CD4-positive, alpha-beta T cell treated with Interleukin-4 for 4 hours (primary cell): ENCODE data around the gene ZNF253.
"Not testable (repeated sequence)": the region's sequence is repeated elsewhere in the genome, so short reads cannot be mapped to it uniquely, and the experiment has no call there.

Experiments
- DNase-seq: peaks from one replicate; pipeline ENCODE4 v3.0.0-alpha.2; 2020

ZNF253 gene

DNA sequence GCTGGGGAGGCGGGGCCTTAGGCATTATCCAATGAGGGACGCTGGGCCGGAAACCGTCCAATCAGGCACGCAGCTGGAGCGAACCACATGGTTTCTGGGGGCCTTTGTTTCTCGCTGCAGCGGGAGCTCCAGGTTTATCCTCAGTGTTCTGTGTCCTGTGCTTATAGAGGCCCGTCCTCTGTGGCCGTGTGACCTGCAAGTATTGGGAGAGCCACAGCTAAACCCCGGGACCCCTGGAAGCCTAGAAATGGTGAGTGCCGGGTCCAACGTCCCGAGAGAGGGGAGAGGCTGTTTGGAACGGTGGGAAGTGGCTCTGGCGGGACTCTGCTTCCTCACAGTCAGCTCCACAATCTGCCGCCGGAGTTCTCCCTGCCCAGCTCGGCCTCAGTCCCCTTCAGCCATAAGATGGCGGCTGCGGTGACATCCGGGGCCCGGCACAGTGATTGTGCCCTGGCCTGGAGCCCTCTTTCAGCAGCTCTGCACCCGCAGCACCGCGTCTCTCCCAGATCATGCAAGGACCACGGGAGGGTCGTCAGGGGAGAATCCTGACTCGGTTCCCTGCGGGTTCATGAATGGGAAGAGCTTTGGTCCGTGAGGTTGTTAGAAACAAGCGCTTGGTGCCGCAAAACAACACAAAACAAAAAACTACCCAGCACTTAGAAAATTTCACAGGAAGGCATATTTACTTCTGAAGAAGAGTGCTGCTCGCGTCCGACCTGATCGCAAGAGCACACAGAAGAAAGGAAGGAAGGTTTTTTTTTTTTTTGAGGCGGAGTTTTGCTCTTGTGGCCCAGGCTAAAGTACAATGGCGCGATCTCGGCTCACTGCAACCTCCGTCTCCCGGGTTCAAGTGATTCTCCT lies at the start of gene ZNF253:
Gene ZNF253 (plus strand): TSS at position 133 of the 861 bp plus-strand sequence. CDS start 115 bp downstream, at position 248.
- DNase-seq, result peak; percentile 94

DNA sequence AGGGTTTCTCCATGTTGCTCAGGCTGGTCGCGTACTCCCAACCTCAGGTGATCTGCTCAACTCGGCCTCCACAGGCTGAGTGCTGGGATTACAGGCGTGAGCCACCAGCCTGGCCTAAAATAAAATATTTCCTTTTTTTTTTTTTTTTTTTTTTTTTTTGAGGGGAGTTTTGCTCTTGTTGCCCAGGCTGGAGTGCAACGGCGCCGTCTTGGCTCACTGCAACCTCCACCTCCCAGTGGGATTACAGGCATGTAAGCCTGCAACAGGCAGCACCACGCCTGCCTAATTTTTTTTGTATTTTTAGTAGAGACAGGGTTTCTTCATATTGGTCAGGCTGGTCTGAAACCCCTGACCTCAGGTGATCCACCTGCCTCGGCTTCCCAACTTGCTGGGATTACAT lies 49.0 kb upstream of the ZNF253 start:
- no peak for DNase-seq

DNA sequence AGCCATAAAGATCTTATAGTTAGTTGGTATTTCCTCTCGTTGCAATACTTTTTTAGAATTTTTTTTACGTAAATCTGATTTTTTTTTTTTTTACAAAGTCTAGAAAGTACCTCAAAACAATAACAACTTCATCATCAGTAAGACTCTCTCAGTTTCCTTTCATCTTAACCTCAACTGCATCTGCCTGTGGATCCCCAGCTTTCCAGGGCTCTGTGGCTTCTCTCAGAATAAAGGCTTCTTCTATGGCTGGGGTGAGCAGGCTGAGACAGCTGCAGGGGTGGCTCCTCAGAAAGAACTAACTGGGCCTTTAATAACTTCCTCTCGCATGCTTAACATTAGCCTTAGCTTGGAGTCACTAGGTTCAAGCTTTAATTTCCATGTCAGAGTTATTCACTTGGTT lies 48.3 kb upstream of the ZNF253 start:
- peak; percentile 81 for DNase-seq

DNA sequence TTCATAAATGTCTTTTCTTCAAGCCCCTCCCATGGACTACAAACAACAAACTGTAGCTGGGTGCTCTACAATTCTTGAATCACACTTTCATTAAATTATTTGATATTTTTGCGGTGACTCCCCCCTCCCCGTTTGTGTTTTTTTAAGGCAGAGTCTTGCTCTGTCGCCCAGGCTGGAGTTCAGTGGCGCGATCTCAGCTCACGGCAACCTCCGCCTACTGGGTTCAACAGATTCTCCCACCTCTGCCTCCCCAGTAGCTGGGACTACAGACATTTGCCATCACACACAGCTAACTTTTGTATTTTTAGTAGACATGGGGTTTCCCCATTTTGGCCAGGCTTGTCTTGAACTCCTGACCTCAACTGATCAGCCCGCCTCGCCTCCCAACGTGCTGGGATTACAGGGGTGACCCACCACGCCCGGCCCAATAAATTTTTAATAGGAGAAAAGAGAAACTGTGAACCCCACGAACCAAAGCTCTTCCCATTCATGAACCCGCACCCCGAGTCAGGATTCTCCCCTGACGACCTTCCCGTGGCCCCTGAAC lies 44.8 kb upstream of the ZNF253 start:
- peak; percentile 9 for DNase-seq

DNA sequence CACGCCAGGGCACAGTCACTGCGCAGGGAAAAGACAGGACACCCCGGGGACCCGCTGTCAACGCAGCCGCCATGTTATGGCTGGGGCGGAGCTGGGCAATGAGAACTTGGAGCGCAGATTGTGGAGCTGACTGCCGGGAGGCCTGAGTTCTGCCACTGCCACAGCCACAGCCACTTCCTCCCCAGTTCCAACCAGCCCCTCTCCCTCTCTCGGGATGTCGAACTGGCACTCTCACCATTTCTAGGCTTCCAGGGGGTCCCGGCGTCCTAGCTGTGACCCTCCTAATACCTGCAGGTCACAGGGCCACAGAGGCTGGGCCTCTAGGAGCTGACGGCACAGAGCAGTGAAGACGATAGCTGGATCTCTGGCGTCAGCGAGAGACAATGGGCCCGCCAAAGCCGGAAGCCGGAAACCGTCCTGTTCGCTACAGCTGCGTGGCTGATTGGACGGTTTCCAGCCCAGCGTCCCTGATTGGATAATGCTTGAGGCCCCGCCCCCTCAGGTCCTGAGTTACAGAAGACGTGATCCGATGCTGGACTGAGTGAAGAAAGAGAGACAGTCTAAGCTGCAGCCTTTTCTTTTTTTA lies 44.2 kb upstream of the ZNF253 start, which contains the start of gene ZNF506:
Gene ZNF506 (minus strand): TSS at position 385 of the 586 bp plus-strand sequence. CDS start 147 bp downstream, at position 238.
- DNase-seq, result peak; percentile 97

DNA sequence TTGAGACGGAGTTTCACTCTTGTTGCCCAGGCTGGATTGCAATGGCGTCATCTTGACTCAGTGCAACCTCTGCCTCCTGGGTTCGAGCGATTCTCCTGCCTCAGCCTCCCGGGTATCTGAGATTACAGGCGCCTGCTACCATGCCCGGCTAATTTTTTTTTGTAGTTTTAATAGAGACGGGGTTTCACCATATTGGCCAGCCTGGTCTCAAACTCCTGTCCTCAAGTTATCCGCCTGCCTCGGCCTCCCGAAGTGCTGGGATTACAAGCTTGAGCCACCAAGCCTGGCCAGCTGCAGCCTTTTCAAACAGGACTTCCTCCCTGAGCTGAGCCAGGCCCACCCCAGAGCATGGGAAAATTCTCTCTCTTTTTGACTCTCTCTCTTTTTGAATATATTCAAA lies 43.7 kb upstream of the ZNF253 start:
- DNase-seq, result peak; percentile 3

DNA sequence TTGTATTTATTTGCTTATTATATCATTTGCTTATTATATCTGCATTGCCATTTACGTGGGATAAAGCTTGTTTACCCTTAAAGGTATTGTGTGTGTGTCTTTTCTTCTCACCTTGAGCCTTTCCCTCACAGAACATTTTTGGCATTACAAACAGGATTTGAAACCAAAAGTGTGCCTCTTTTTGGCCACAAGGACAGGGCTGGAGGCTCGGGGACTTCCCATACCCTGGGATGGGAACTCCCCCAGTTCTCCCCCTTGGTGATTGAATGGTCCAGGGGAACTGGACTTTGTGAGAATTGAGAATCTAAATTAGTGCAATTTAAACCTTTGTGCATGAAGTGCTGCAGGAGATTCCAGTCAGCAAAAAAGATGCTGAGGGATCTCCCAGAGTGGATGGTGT lies 41.8 kb upstream of the ZNF253 start:
- no peak for DNase-seq

DNA sequence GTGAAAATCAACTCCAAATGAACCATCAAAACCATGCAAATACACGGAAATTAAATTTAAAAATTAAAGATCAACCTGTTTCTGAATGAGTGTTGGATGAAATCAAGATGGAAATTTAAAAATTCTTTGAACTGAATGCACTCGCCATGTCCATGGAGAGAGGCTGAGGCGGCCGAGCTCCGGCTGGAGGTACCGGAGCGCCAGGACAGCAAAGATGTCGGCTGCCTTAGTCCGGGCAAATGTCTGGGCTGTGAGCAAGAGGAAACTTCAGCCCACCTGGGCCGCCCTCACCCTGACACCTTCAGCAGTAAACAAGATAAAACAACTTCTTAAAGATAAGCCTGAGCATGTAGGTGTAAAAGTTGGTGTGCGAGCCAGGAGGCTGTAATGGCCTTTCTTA lies 38.8 kb upstream of the ZNF253 start:
- no peak for DNase-seq

DNA sequence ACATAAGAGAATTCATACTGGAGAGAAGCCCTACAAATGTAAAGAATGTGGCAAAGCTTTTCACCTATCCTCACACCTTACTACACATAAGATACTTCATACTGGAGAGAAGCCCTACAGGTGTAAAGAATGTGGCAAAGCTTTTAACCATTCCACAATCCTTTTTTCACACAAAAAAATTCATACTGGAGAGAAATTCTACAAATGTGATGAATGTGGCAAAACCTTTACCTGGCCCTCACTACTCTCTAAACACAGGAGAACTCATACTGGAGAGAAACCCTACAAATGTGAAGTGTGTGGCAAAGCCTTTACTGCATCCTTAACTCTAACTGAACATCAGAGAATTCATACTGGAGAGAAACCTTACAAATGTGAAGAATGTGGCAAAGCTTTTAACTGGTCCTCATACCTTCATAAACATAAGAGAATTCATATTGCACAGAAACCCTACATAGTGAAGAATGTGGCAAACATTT lies 30.1 kb upstream of the ZNF253 start:
- DNase-seq, result no peak

DNA sequence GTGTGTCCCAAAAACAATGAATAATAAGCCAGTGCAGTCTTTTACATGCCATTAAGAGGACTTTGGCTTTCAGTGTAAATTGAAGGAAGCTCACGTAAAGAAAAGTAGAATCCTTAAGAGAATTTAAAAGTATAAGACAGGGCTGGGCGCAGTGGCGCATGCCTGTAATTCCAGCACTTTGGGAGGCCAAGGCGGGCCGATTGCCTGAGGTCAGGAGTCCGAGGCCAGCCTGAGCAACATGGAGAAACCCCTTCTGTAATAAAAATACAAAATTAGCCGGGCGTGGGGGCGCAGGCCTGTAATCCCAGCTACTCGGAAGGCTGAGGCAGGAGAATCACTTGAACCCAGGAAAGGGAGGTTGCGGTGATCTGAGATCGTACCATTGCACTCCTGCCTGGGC lies 17.9 kb upstream of the ZNF253 start:
- DNase-seq, result no peak

DNA sequence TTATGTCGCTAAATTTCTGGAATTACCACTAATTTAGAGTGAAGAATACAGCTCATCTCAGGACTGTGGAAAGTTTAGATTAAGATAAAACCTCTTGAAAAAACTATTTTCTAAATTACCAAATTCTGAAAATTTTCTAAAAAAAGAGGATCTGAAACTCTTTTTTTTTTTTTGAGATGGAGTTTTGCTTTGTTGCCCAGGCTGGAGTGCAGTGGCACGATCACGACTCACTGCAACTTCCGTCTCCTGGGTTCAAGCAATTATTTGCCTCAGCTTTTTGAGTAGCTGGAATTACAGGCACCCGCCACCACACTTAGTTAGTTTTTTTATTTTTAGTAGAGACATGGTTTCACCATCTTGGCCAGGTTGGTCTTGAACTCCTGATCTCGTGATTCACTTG lies 16.6 kb upstream of the ZNF253 start:
- no peak for DNase-seq

DNA sequence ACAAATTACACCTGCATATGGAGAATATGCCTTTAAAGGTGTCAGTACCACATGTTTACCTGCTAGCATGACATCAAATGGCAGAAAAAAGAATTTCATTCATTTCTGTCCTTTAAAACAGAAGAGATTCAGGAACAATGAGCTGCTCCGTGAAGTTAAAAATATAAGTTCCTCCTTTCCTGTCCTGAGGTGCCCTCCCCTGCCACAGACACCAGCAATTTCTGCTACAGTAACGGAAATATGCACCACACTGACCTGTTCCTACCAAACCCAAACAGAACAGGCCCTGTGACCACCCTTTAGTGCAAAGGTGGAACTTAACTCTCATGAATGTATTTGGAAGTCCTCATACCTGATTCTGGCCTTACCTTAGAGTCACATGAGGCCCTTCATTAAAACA lies 13.9 kb upstream of the ZNF253 start:
- DNase-seq, result not testable (repeated sequence)

DNA sequence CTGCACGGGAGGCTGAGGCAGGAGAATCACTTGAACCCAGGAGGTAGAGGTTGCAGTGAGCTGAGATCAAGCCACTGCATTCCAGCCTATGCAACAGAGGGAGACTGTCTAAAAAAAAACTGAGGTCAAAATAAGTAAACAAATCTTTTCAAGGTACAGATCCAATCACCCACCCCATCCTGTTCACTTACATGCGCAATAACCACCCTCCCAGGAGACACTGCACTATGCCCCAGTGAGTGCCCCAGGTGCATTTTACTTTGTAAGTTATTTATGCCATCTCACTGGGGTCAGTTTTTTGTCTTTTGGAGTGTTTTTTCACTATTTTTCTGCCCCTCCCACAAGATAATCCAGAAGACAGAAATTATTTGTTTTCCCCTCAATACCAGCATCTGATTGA lies 6.9 kb upstream of the ZNF253 start:
- DNase-seq, result no peak

DNA sequence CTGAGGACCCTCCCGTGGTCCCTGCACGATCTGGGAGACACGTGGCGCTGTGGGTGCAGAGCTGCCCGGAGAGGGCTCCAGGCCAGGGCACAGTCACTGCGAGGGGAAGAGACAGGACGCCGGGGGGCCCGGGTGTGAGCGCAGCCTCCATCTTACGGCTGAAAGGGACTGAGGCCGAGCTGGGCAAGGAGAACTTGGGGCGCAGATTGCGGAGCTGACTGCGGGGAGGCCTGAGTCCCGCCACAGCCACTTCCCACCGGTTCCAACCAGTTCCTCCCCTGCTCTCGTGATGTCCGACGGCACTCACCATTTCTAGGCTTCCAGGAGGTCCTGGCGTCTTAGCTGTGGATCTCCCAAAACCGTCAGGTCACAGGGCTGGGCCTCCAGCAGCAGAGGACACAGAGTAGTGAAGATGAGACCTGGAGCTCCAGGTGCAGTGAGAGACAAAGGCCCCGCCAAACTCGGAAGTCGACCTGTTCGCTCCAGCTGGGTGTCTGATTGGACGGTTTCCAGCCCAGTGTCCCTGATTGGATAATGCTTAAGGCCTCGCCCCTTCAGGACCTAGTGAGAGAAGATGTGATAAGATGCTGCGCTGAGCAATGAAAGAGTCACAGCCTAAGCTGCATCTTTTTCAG lies 4.8 kb upstream of the ZNF253 start:
- peak; percentile 59 for DNase-seq

DNA sequence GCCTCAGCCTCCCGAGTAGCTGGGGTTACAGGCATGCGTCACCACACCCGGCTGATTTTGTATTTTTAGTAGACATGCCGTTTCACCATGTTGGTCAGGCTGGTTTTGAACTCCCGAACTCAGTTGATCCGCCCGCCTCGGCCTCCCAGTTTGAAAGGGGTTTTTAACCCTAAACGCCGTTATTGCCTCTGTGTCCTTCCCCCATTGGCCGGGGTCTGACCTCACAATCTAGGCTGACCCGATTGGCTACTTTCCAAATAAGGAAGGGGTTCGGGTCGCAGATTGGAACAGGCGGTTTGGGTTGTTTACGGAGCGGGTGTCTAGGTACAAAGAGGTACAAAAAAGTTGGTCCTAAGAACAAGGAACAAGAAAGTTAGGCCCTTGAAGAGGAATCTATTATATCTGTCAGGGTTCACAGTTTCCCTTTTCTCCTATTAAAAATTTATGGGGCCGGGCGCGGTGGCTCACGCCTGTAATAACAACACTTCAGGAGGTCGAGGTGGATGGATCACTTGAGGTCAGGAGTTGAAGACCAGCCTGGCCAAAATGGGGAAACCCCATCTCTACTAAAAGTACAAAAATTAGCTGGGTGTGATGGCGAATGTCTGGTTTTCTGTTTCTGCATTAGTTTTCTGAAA lies 1.0 kb downstream of the ZNF253 start:
- peak; percentile 70 for DNase-seq

DNA sequence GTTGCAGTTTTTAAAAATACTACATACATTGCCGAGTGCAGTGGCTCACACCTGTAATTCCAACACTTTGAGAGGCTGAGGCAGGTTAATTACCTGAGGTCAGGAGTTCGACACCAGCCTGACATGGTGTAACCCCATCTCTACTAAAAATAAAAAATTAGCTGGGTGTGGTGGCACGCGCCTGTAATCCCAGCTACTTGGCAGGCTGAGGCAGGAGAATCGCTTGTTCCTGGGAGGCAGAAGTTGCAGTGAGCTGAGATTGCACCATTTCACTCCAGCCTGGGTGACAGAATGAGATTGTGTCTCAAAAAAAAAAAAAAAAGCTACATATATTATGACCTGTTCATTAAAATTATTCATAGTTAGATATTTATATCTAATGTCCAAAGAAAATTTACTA lies 4.4 kb downstream of the ZNF253 start:
- DNase-seq, result not testable (repeated sequence)

DNA sequence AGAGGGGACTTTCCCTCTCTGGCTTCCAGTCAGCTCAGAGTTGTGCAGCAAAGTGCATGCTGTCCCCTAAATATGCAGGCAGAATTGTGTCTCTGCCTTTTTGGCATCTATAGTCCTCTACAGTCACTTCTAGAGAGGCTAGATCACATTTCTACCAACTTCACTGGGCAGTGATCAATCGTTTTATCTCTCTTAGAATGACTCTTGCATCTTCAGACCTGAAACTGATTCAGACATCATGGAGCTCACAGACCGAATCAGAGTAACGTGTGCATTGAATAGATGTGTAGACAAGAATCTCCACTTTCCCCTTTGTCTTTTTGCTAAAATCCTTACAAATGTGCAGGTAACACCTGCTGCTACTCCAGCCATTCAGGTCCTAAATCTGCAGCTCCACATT lies 6.2 kb downstream of the ZNF253 start:
- DNase-seq, result no peak

DNA sequence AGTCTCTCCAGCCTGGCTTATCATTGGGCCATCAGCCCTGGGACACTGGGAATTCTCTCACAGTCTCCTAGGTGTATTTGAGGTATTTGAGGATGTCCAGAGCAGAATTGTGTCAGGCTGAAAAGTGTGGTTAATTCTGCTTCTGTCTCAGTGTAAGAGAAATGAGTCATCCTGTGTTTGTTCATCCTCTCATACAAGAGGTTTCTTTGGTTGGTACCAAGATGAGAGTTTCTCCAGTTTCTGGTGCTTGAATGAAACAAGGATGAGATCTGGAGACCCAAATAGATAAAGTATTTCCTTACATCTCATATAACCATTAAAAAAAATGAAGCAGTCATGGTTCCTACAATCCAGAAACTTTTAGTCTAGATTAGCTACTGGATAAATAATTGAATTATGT lies 7.7 kb downstream of the ZNF253 start:
- no peak for DNase-seq

DNA sequence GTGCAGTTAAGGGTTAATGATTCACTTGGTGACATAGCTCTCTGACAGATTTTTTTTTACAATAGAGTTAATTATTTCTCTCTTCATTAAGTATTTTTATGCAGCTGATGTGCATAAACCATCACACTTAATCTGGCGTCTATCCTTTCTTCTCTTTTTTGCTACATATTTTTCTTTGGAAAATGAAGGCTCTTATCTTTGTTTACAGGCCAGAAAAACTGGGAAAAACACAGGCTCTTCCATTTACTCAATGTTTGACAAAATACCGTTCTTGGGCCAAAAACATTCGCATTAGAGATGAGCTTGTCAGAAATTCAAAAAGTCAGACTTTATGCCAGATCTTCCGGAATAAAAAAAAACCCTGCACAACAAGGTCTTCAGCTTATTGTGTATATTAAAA lies 12.0 kb downstream of the ZNF253 start:
- DNase-seq, result no peak

DNA sequence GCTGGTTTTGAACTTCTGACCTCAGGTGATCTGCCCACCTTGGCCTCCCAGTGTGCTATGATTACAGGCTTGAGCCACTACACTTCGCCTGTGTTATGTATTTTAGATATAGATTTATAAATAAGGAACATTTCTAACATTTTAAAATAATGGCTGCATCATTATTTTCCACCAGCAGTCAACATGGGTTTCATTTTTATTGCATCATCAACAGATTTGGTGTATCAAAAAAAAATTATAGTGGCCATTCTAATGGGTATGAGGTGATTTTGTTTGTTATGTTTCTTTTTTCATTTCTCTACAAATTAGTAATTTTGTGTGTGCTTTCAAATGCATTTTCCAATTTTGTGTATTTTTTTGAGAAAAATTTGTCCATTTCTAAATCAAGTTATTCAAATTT lies 18.9 kb downstream of the ZNF253 start:
- DNase-seq, result no peak

DNA sequence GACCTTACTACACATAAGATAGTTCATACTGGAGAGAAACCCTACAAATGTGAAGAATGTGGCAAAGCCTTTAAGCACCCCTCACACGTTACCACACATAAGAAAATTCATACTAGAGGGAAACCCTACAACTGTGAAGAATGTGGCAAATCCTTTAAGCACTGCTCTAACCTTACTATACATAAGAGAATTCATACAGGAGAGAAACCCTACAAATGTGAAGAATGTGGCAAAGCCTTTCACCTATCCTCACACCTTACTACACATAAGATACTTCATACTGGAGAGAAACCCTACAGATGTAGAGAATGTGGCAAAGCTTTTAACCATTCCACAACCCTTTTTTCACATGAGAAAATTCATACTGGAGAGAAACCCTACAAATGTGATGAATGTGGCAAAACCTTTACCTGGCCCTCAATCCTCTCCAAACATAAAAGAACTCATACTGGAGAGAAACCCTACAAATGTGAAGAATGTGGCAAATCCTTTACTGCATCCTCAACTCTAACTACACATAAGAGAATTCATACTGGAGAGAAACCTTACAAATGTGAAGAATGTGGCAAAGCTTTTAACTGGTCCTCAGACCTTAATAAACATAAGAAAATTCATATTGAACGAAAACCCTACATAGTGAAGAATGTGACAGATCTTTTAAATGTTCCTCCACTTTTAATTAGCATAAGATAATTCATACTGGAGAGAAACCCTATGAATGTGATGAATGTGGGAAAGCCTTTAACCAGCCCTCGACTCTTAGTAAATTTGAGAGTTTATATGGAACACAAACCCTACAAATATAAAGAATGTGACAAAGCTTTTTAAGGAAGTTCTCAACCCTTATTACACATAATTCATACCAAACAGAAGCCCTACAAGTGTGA lies 26.6 kb downstream of the ZNF253 start:
- DNase-seq, result not testable (repeated sequence)
